Adrenal gland (tissue), 12 donors: ENCODE data around the gene VWA5B1. TPM values are rescaled to one million over a fixed set of nuclear protein-coding genes. Genes with fewer than 3 reads are reported as not detected.
A peak's percentile ranks its signal among the peaks of the same experiment; 100 is the strongest.

Source experiments
- DNase-seq, 7 donors: peaks; one replicate each; pipeline ENCODE4 v3.0.0-alpha.2; 2019 to 2020
- H3K27ac ChIP-seq, 5 donors: fragments of 200-600 bp; sonication (generic) in 4 of 5; 1 replicate in 3 of 5; 2 replicates in 2 of 5; pipeline versions ENCODE4 v1.5.1 to v1.8.0; 2016 to 2020; ENCODE audit warnings: mild to moderate bottlenecking in 1 of 5
- H3K27me3 ChIP-seq: fragments of 200-600 bp; 2 replicates; pipeline ENCODE4 v1.8.0; 2021
- H3K36me3 ChIP-seq, 2 donors: fragments of 200-600 bp; replicated peaks in 1 of 2; 1 replicate in 1 of 2; 2 replicates in 1 of 2; pipeline versions ENCODE4 v1.5.1 to v1.8.0; 2018 to 2022
- H3K4me1 ChIP-seq, 2 donors: fragments of 200-600 bp; replicated peaks in 1 of 2; 1 replicate in 1 of 2; 2 replicates in 1 of 2; pipeline versions ENCODE4 v1.5.1 to v1.8.0; 2018 to 2021
- H3K4me3 ChIP-seq, 4 donors: fragments of 200-600 bp; sonication (generic) in 3 of 4; one replicate each; pipeline ENCODE4 v1.5.1; 2016 to 2018
- H3K9me3 ChIP-seq, 3 donors: fragments of 200-600 bp; sonication (generic) in 1 of 3; replicated peaks in 1 of 3; 1 replicate in 2 of 3; 2 replicates in 1 of 3; pipeline versions ENCODE4 v1.5.1 to v1.8.0; 2016 to 2021
- CTCF ChIP-seq, 6 experiments: fragments of 450-650 bp in 4 of 6; fragments of 200-600 bp in 2 of 6; sonication (generic) in 1 of 6; IDR thresholded peaks; 1 replicate in 5 of 6; 2 replicates in 1 of 6; pipeline versions ENCODE4 v1.5.1 to v1.8.0; 2016 to 2021; ENCODE audit warnings: antibody characterized with exemption in 6 of 6, mild to moderate bottlenecking in 2 of 6, moderate library complexity in 1 of 6
- POLR2A ChIP-seq, 2 donors: fragments of 450-650 bp; IDR thresholded peaks; one replicate each; pipeline ENCODE4 v1.6.1; 2017; ENCODE audit warnings: antibody characterized with exemption in 2 of 2, mild to moderate bottlenecking in 2 of 2, moderate library complexity in 1 of 2
- WGBS, 4 donors: extraction: QIAGEN DNeasy Blood & Tissue Kit in 2 of 4; methylation state at CpG; one replicate each; pipeline versions ENCODE4 v1.1.5 to v1.1.7; 2013 to 2017; 5-methylcytosine and 5-hydroxymethylcytosine counted together
- intact Hi-C, 2 donors: fragments of 100-400 bp; cut with DNase I; formaldehyde crosslinking; loops; one replicate each; pipeline versions ENCODE4 v1.14.1 to v1.15.0; 2022 to 2023
- polyA plus RNA-seq, 3 donors: library from polyadenylated mRNA; stranded (reverse); fragments of 200-250 nt in 2 of 3; fragments of 350-450 nt in 1 of 3; fragmentation: Illumina TruSeq in 1 of 3; extraction: RNeasy Lipid Tissue Mini Kit (QIAGEN cat#74804) in 1 of 3; gene quantifications; one replicate each; pipeline ENCODE4 v1.2.3, GENCODE V29; 2013 to 2014
- total RNA-seq, 9 donors: library from RNA; depleted of rRNA in 4 of 9; stranded (reverse); fragments of >200 nt in 4 of 9; fragments of 120-200 nt in 1 of 9; fragmentation: NEBNext Ultra II Directional in 1 of 9; extraction: Animal tissue kit (Norgen Biotek cat#: 25700) in 1 of 9; gene quantifications; one replicate each; pipeline versions ENCODE4 v1.1.0 to v1.2.4, GENCODE V29; 2013 to 2023
- donor health status: healthy with polysubstance abuse.
- donor health status: Bipolar disorder and iron deficiency.
- donor health status: DM: yes; HTN: yes; CAD: no.
- donor health status: DM: no; HTN: no; CAD: no.
- donor health status: DM: no; HTN: no; CAD: no.
- donor health status: DM: yes; HTN: yes; CAD: no.

Gene VWA5B1
- total and polyA plus RNA-seq, 12 donors: 0.07 to 2.5 (median 0.26) TPM; not detected in 5

GRCh38 chr1:20325844-20326420 is 35.3 kb downstream of the VWA5B1 start:
- Histone ChIP-seq H3K9me3 (no peaks in the 10 kb centered on the region), H3K4me3 (no peak overlapping the region), H3K27me3 (no peaks in the 10 kb centered on the region), H3K4me1 (peaks cover 0 to 10% of the 10 kb centered on the region in 2 donors), H3K27ac (no peak overlapping the region), H3K36me3 (no peaks in the 10 kb centered on the region)
- TF ChIP-seq CTCF (IDR thresholded peaks at IDR 0.05) (no peak), POLR2A (IDR thresholded peaks at IDR 0.05) (no peak)
- intact Hi-C loops: no loop called here
- WGBS, 4 donors: 43 to 62% (median 56%) methylated on average over 3 of the region's 3 CpGs
- DNase-seq: no peak

GRCh38 chr1:20327467-20327866 is 36.8 kb downstream of the VWA5B1 start:
- Histone ChIP-seq H3K27me3 (no peaks in the 10 kb centered on the region), H3K4me1 (peaks cover 0 to 10% of the 10 kb centered on the region in 2 donors), H3K9me3 (no peaks in the 10 kb centered on the region), H3K27ac (no peak overlapping the region), H3K36me3 (no peaks in the 10 kb centered on the region), H3K4me3 (no peak overlapping the region)
- TF ChIP-seq CTCF (IDR thresholded peaks at IDR 0.05): no peak
- TF ChIP-seq POLR2A (IDR thresholded peaks at IDR 0.05): no peak
- no peak for DNase-seq
- WGBS, 4 donors: 68 to 85% (median 76%) methylated on average over 6 of the region's 6 CpGs
- intact Hi-C loops: no loop called here

GRCh38 chr1:20328201-20328600 is 37.5 kb downstream of the VWA5B1 start:
- no peak overlapping the region for H3K27ac ChIP-seq
- DNase-seq: no peak
- no peaks in the 10 kb centered on the region for H3K9me3 ChIP-seq
- no peak overlapping the region for H3K4me3 ChIP-seq
- intact Hi-C loops: no loop called here
- H3K36me3 ChIP-seq: no peaks in the 10 kb centered on the region
- no peaks in the 10 kb centered on the region for H3K27me3 ChIP-seq
- H3K4me1 ChIP-seq: peaks cover 0 to 10% of the 10 kb centered on the region in 2 donors
- TF ChIP-seq POLR2A (IDR thresholded peaks at IDR 0.05) (no peak), CTCF (IDR thresholded peaks at IDR 0.05) (no peak)
- WGBS, 4 donors: 81 to 93% (median 83%) methylated on average over 7 of the region's 7 CpGs

GRCh38 chr1:20329793-20330542 is 39.3 kb downstream of the VWA5B1 start:
- no peaks in the 10 kb centered on the region for H3K9me3 ChIP-seq

More at GRCh38 chr1:20329793-20330542, 39.3 kb downstream of the VWA5B1 start:
- peak in 2 of 7 donors; percentile 18 to 30 for DNase-seq
- Histone ChIP-seq H3K4me1 (peaks cover 0 to 10% of the 10 kb centered on the region in 2 donors), H3K4me3 (no peak overlapping the region), H3K36me3 (no peaks in the 10 kb centered on the region), H3K27me3 (no peaks in the 10 kb centered on the region), H3K27ac (no peak overlapping the region)
- intact Hi-C loops: no loop called here
- peak in 3 of 6 experiments; percentile 5 to 28 (median 13) for TF ChIP-seq CTCF (IDR thresholded peaks at IDR 0.05)
- no peak for TF ChIP-seq POLR2A (IDR thresholded peaks at IDR 0.05)
- WGBS, 4 donors: 83 to 86% (median 84%) methylated on average over 14 of the region's 14 CpGs
